ENCODE results near the gene TANGO6.

- no peak for TF ChIP-seq POLR2A (IDR thresholded peaks at IDR 0.05; ENCODE audit: low read length)
- no peak for TF ChIP-seq GATA1 (IDR thresholded peaks at IDR 0.05; ENCODE audit: low read depth, low read length)
Measured at GRCh38 chr16:69017036-69017783, 173.9 kb downstream of the TANGO6 start.
